ENCODE results near the gene CLK1.

DNA sequence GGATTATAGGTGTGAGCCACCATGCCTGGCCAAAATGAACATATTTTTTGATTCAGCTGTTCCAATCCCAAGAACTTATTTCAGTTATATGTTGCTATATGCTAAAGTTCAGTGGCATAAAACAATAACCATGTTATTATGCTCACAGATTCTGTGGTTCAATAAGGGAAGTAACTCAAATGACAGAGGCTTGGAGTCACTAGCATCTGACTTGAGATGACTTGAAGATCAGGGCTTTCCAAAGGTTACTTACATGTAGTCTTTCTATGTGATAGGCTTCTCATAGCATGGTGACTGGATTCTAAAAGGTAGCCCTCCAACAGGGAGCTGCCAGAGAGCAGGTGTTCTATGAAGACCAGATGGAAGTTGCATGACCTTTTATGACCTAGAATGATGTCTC is 17.2 kb downstream of the CLK1 start:
- TF ChIP-seq, protein P1, sequence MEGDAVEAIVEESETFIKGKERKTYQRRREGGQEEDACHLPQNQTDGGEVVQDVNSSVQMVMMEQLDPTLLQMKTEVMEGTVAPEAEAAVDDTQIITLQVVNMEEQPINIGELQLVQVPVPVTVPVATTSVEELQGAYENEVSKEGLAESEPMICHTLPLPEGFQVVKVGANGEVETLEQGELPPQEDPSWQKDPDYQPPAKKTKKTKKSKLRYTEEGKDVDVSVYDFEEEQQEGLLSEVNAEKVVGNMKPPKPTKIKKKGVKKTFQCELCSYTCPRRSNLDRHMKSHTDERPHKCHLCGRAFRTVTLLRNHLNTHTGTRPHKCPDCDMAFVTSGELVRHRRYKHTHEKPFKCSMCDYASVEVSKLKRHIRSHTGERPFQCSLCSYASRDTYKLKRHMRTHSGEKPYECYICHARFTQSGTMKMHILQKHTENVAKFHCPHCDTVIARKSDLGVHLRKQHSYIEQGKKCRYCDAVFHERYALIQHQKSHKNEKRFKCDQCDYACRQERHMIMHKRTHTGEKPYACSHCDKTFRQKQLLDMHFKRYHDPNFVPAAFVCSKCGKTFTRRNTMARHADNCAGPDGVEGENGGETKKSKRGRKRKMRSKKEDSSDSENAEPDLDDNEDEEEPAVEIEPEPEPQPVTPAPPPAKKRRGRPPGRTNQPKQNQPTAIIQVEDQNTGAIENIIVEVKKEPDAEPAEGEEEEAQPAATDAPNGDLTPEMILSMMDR (conservative IDR thresholded peaks at IDR 0.05): no peak
- no peak for TF ChIP-seq EZH2 (IDR thresholded peaks at IDR 0.05; ENCODE audit: low read depth)

Data from PC-9 (cell line).